Dedifferentiated amniotic fluid mesenchymal stem cell (primary cell): ENCODE data around the gene SLC17A8.
"Not testable (repeated sequence)": the region's sequence is repeated elsewhere in the genome, so short reads cannot be mapped to it uniquely, and the experiment has no call there.

ENCODE experiments used
- DNase-seq: peaks from one replicate; pipeline ENCODE4 v3.0.0-alpha.2; 2016; ENCODE audit errors: extremely low spot score

The SLC17A8 gene

GRCh38 chr12:100427078-100427477, 70.2 kb downstream of the SLC17A8 start:
- DNase-seq = peak; percentile 31

- not testable (repeated sequence) for DNase-seq
These were observed 73.4 kb downstream of the SLC17A8 start for GRCh38 chr12:100430251-100430650.

GRCh38 chr12:100433701-100434100, 76.8 kb downstream of the SLC17A8 start:
- DNase-seq = no peak

- no peak for DNase-seq
These were observed 77.3 kb downstream of the SLC17A8 start for GRCh38 chr12:100434177-100434576.

GRCh38 chr12:100435957-100436356, 79.1 kb downstream of the SLC17A8 start:
- no peak for DNase-seq

- DNase-seq = no peak
These were observed 80.4 kb downstream of the SLC17A8 start for GRCh38 chr12:100437038-100437841.

GRCh38 chr12:100439797-100440196, 82.9 kb downstream of the SLC17A8 start:
- DNase-seq = no peak

- no peak for DNase-seq
These were observed 85.5 kb downstream of the SLC17A8 start for GRCh38 chr12:100442403-100442802.

- no peak for DNase-seq
These were observed 86.6 kb downstream of the SLC17A8 start for GRCh38 chr12:100443434-100443833.

GRCh38 chr12:100445081-100445481, 88.2 kb downstream of the SLC17A8 start:
- DNase-seq = no peak

- DNase-seq = no peak
These were observed 90.5 kb downstream of the SLC17A8 start for GRCh38 chr12:100447381-100447780.

GRCh38 chr12:100448656-100449055, 91.8 kb downstream of the SLC17A8 start:
- DNase-seq = no peak

GRCh38 chr12:100450735-100451134, 93.9 kb downstream of the SLC17A8 start:
- no peak for DNase-seq

- DNase-seq = no peak
These were observed 97.1 kb downstream of the SLC17A8 start for GRCh38 chr12:100453951-100454350.

GRCh38 chr12:100455896-100456295, 99.0 kb downstream of the SLC17A8 start:
- DNase-seq = no peak

- no peak for DNase-seq
These were observed 101.3 kb downstream of the SLC17A8 start for GRCh38 chr12:100458191-100458590.

GRCh38 chr12:100460702-100461101, 103.8 kb downstream of the SLC17A8 start:
- no peak for DNase-seq

- no peak for DNase-seq
These were observed 104.6 kb downstream of the SLC17A8 start for GRCh38 chr12:100461330-100461973.

- no peak for DNase-seq
These were observed 106.8 kb downstream of the SLC17A8 start for GRCh38 chr12:100463661-100464060.

- DNase-seq = no peak
These were observed 107.7 kb downstream of the SLC17A8 start for GRCh38 chr12:100464529-100464928.

GRCh38 chr12:100468126-100468525, 111.3 kb downstream of the SLC17A8 start:
- no peak for DNase-seq
